ENCODE data around the gene TCHP.

GRCh38 chr12:109892748-109893147 is 7.3 kb upstream of the TCHP start:
- TF ChIP-seq, protein P1, sequence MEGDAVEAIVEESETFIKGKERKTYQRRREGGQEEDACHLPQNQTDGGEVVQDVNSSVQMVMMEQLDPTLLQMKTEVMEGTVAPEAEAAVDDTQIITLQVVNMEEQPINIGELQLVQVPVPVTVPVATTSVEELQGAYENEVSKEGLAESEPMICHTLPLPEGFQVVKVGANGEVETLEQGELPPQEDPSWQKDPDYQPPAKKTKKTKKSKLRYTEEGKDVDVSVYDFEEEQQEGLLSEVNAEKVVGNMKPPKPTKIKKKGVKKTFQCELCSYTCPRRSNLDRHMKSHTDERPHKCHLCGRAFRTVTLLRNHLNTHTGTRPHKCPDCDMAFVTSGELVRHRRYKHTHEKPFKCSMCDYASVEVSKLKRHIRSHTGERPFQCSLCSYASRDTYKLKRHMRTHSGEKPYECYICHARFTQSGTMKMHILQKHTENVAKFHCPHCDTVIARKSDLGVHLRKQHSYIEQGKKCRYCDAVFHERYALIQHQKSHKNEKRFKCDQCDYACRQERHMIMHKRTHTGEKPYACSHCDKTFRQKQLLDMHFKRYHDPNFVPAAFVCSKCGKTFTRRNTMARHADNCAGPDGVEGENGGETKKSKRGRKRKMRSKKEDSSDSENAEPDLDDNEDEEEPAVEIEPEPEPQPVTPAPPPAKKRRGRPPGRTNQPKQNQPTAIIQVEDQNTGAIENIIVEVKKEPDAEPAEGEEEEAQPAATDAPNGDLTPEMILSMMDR (IDR thresholded peaks at IDR 0.05) = no peak
- TF ChIP-seq POLR2A (IDR thresholded peaks at IDR 0.05) (no peak), EP300 (IDR thresholded peaks at IDR 0.05) (no peak), POLR2AphosphoS5 (IDR thresholded peaks at IDR 0.05) (no peak)
